GM12878 (cell line): ENCODE results near the gene DKC1. TPM values are rescaled to one million over a fixed set of nuclear protein-coding genes. Genes with fewer than 3 reads are reported as not detected.

ENCODE experiments used
- ATAC-seq: fragments of 200-7000 bp; cut with Tn5 transposase; 3 replicates; pipeline ENCODE4 v1.9.1; 2020; ENCODE audit warnings: mild to moderate bottlenecking, moderate library complexity
- BruUV-seq: library from RNA; stranded (reverse); fragments of 400-500 nt; replicated peaks from 2 replicates; lab custom pipeline; 2021; lab: Mats Ljungman, UMichigan
- CTCF ChIA-PET: fragments of 300-600 bp; sonication (Branson Sonifier 250); formaldehyde crosslinking; extraction: SDS; loops from one replicate; lab custom pipeline; 2021; ENCODE audit warnings: inconsistent platforms; lab: Yijun Ruan, JAX
- POLR2A ChIA-PET: fragments of 350-600 bp; formaldehyde crosslinking; extraction: SDS; loops from one replicate; lab custom pipeline; 2021; ENCODE audit warnings: inconsistent platforms; lab: Charles Lee
- RAD21 ChIA-PET: fragments of 300-600 bp; sonication (Branson Sonifier 250); formaldehyde crosslinking; loops from one replicate; lab custom pipeline; 2023; ENCODE audit warnings: antibody characterized with exemption; ENCODE audit not compliant: unreplicated experiment; lab: Charles Lee
- SMC1A ChIA-PET: fragments of 300-600 bp; sonication (Branson Sonifier 250); formaldehyde crosslinking; loops from one replicate; lab custom pipeline; 2023; ENCODE audit not compliant: unreplicated experiment, uncharacterized antibody; lab: Charles Lee
- DNase-seq: peaks from one replicate; pipeline ENCODE4 v3.0.0-alpha.2; 2011; ENCODE audit warnings: low read depth, low spot score
- FAIRE-seq: peaks from 3 replicates; lab custom pipeline; 2011; peaks lifted over from hg19 to GRCh38; lab: Jason Lieb, UNC
- H2AFZ ChIP-seq: 2 replicates; pipeline ENCODE4 v1.6.0; 2011; ENCODE audit warnings: low read depth, low read length, control low read depth; ENCODE audit not compliant: control insufficient read depth
- H3K27ac ChIP-seq: 2 replicates; pipeline ENCODE4 v1.5.1; 2011; ENCODE audit warnings: control low read depth; ENCODE audit not compliant: control insufficient read depth, insufficient read depth
- H3K27me3 ChIP-seq, 2 experiments: replicated peaks in 1 of 2; 2 replicates each; pipeline versions ENCODE4 v1.6.0 to v1.6.1; 2011; ENCODE audit warnings: low read length in 1 of 2; ENCODE audit not compliant: control insufficient read depth in 2 of 2, insufficient read depth in 2 of 2
- H3K36me3 ChIP-seq, 2 experiments: 2 replicates each; pipeline ENCODE4 v1.5.1; 2011; ENCODE audit warnings: low read length in 1 of 2; ENCODE audit not compliant: control insufficient read depth in 2 of 2, insufficient read depth in 2 of 2
- H3K4me1 ChIP-seq: 2 replicates; pipeline ENCODE4 v1.6.1; 2011; ENCODE audit warnings: mild to moderate bottlenecking, low read length, moderate library complexity, mixed read lengths; ENCODE audit not compliant: control insufficient read depth, insufficient read depth
- H3K4me2 ChIP-seq: 2 replicates; pipeline ENCODE4 v1.6.0; 2011; ENCODE audit warnings: control low read depth; ENCODE audit not compliant: control insufficient read depth, insufficient read depth
- H3K4me3 ChIP-seq: fragments of 200-600 bp; sonication (generic); 2 replicates; pipeline ENCODE4 v1.5.1; 2016
- H3K79me2 ChIP-seq: 2 replicates; pipeline ENCODE4 v1.6.0; 2011; ENCODE audit warnings: low read length; ENCODE audit not compliant: control insufficient read depth, insufficient read depth
- H3K9ac ChIP-seq: 2 replicates; pipeline ENCODE4 v1.8.0; 2011; ENCODE audit warnings: low read length, control low read depth, mixed read lengths; ENCODE audit not compliant: control insufficient read depth, insufficient read depth
- H3K9me3 ChIP-seq: replicated peaks from 3 replicates; pipeline ENCODE4 v1.5.1; 2011; ENCODE audit warnings: mild to moderate bottlenecking, low read length; ENCODE audit not compliant: control insufficient read depth, insufficient read depth
- H4K20me1 ChIP-seq: 2 replicates; pipeline ENCODE4 v1.6.0; 2011; ENCODE audit not compliant: control insufficient read depth, insufficient read depth
- CEBPB ChIP-seq, 2 experiments: fragments of 150-350 bp in 1 of 2; IDR thresholded peaks; 2 replicates each; pipeline ENCODE4 v1.6.1; 2012 to 2014; ENCODE audit warnings: low read depth in 2 of 2, low read length in 2 of 2, borderline replicate concordance in 1 of 2, inconsistent platforms in 1 of 2
- CTCF ChIP-seq, 3 experiments: IDR thresholded peaks in 2 of 3; conservative IDR thresholded peaks in 1 of 3; 2 replicates each; pipeline ENCODE4 v1.5.1; 2011; ENCODE audit warnings: low read depth in 3 of 3, low read length in 3 of 3, mild to moderate bottlenecking in 3 of 3, control low read depth in 2 of 3, moderate library complexity in 2 of 3, inconsistent platforms in 1 of 3, mixed read lengths in 1 of 3; ENCODE audit not compliant: control insufficient read depth in 2 of 3, insufficient read depth in 1 of 3; ENCODE audit errors: extremely low read depth in 1 of 3
- E2F4 ChIP-seq: IDR thresholded peaks from 2 replicates; pipeline ENCODE4 v1.6.1; 2012; ENCODE audit warnings: low read depth, low read length, improper control_type of control experiment
- EZH2 ChIP-seq: IDR thresholded peaks from 2 replicates; pipeline ENCODE4 v1.6.1; 2012; ENCODE audit warnings: low read depth, mild to moderate bottlenecking, control low read depth, inconsistent platforms, low read length, borderline replicate concordance; ENCODE audit not compliant: control insufficient read depth
- GABPA ChIP-seq: IDR thresholded peaks from 2 replicates; pipeline ENCODE4 v1.6.1; 2014; ENCODE audit warnings: antibody characterized with exemption, low read depth, mild to moderate bottlenecking, inconsistent platforms
- HCFC1 ChIP-seq: fragments of 150-350 bp; IDR thresholded peaks from 2 replicates; pipeline ENCODE4 v1.6.1; 2014; ENCODE audit warnings: low read length
- HDAC2 ChIP-seq: fragments of 200-600 bp; sonication (generic); IDR thresholded peaks from 2 replicates; pipeline ENCODE4 v1.6.1; 2017
- IRF4 ChIP-seq: IDR thresholded peaks from 2 replicates; pipeline ENCODE4 v1.6.1; 2011; ENCODE audit warnings: low read depth, low read length
- KDM1A ChIP-seq: fragments of 200-600 bp; sonication (generic); IDR thresholded peaks from 2 replicates; pipeline ENCODE4 v1.6.1; 2016; ENCODE audit warnings: borderline replicate concordance
- MTA2 ChIP-seq: fragments of 450-650 bp; IDR thresholded peaks from 2 replicates; pipeline ENCODE4 v1.6.1; 2016; ENCODE audit warnings: low read depth, mild to moderate bottlenecking, moderate library complexity
- NFIC ChIP-seq: IDR thresholded peaks from 2 replicates; pipeline ENCODE4 v1.6.1; 2012; ENCODE audit warnings: low read depth, mild to moderate bottlenecking, inconsistent platforms, low read length, moderate library complexity
- RAD21 ChIP-seq: IDR thresholded peaks from 2 replicates; pipeline ENCODE4 v1.6.1; 2011; ENCODE audit warnings: mild to moderate bottlenecking, low read depth, low read length, moderate library complexity; ENCODE audit not compliant: insufficient read depth
- RCOR1 ChIP-seq: conservative IDR thresholded peaks from 2 replicates; pipeline ENCODE4 v1.6.1; 2012; ENCODE audit warnings: low read depth, low read length, improper control_type of control experiment
- SIX5 ChIP-seq: IDR thresholded peaks from 2 replicates; pipeline ENCODE4 v1.6.1; 2011; ENCODE audit warnings: mild to moderate bottlenecking, low read depth, low read length, moderate library complexity; ENCODE audit not compliant: severe bottlenecking
- SMAD1 ChIP-seq: fragments of 450-650 bp; IDR thresholded peaks from 2 replicates; pipeline ENCODE4 v1.6.1; 2018; ENCODE audit warnings: mild to moderate bottlenecking, low read depth; ENCODE audit not compliant: partially characterized antibody
- SMARCA5 ChIP-seq: fragments of 450-650 bp; IDR thresholded peaks from 2 replicates; pipeline ENCODE4 v1.6.1; 2017; ENCODE audit warnings: mild to moderate bottlenecking
- SMC3 ChIP-seq: IDR thresholded peaks from 2 replicates; pipeline ENCODE4 v1.6.1; 2011; ENCODE audit warnings: low read length, improper control_type of control experiment, borderline replicate concordance
- TARDBP ChIP-seq: IDR thresholded peaks from 2 replicates; pipeline ENCODE4 v1.6.1; 2016; ENCODE audit warnings: borderline replicate concordance
- ZBED1 ChIP-seq: IDR thresholded peaks from 2 replicates; pipeline ENCODE4 v1.6.1; 2016; ENCODE audit warnings: borderline replicate concordance
- ZNF687 ChIP-seq: fragments of 450-650 bp; IDR thresholded peaks from 2 replicates; pipeline ENCODE4 v1.6.1; 2017; ENCODE audit warnings: mild to moderate bottlenecking, moderate library complexity
- ZSCAN29 ChIP-seq: fragments of 450-650 bp; IDR thresholded peaks from 2 replicates; pipeline ENCODE4 v1.6.1; 2017; ENCODE audit warnings: mild to moderate bottlenecking, moderate library complexity
- WGBS: methylation state at CpG from one replicate; pipeline ENCODE4 v1.1.6; 2016; ENCODE audit warnings: low lambda C conversion rate; ENCODE audit not compliant: insufficient replicate concordance, insufficient coverage; ENCODE audit errors: missing lambda C conversion rate; 5-methylcytosine and 5-hydroxymethylcytosine counted together
- in situ Hi-C: fragments of 300-500 bp; cut with MboI; formaldehyde crosslinking; loops from 9 replicates; pipeline ENCODE4 v1.14.3; 2018; ENCODE audit warnings: mixed read lengths
- intact Hi-C: fragments of 100-400 bp; cut with micrococcal nuclease; formaldehyde crosslinking; loops from one replicate; pipeline ENCODE4 v1.14.2; 2022; ENCODE audit not compliant: unreplicated experiment
- polyA plus RNA-seq, 11 experiments: library from polyadenylated mRNA; depleted of rRNA in 4 of 11; unstranded in 6 of 11; stranded (reverse) in 5 of 11; fragments of >200 nt; fragmentation: Nextera tagmentation in 4 of 11; fragmentation: Illumina TruSeq in 1 of 11; extraction: Ambion mirVana in 4 of 11; extraction: Trizol in 1 of 11; gene quantifications; 1 replicate in 1 of 11; 2 replicates in 10 of 11; pipeline versions ENCODE4 v1.2.1 to v1.2.3, GENCODE V29; 2011 to 2016; ENCODE audit warnings: inconsistent platforms in 2 of 11, missing spikeins in 2 of 11, low read depth in 1 of 11
- total RNA-seq, 4 experiments: library from RNA; depleted of rRNA in 3 of 4; stranded (reverse); fragments of >200 nt in 3 of 4; fragmentation: Illumina TruSeq in 1 of 4; extraction: Trizol in 1 of 4; gene quantifications; 2 replicates each; pipeline versions ENCODE4 v1.2.1 to v1.2.3, GENCODE V29; 2013 to 2021

DKC1 gene
- total and polyA plus RNA-seq, 10 of the 15 experiments (the other 5 are each of a cell fraction or from before 2014, with no cell fraction given): 70.1 to 159 (median 116) TPM

GRCh38 chrX:154714925-154715324 lies 47.7 kb upstream of the DKC1 start:
- Histone ChIP-seq H3K27ac (no peak overlapping the region), H3K4me3 (no peak overlapping the region), H3K36me3 (no peaks in the 10 kb centered on the region), H3K27me3 (no peaks in the 10 kb centered on the region), H3K4me2 (no peak overlapping the region), H3K79me2 (no peaks in the 10 kb centered on the region), H3K4me1 (peaks cover 37% of the 10 kb centered on the region), H3K9ac (no peak overlapping the region), H2AFZ (no peak overlapping the region), H3K9me3 (no peaks in the 10 kb centered on the region), H4K20me1 (no peaks in the 10 kb centered on the region)
- ChIA-PET CTCF (no interaction called here), RAD21 (no interaction called here), SMC1A (no interaction called here), POLR2A (no interaction called here)
- no TSS peak for BruUV-seq
- intact Hi-C loops: loop anchor here (5.0 kb wide), 1 partner anchor 127 kb away; no protein-coding TSS in a partner anchor
- DNase-seq (no peak), FAIRE-seq (peak; percentile 75), ATAC-seq (peak; percentile 78)
- in situ Hi-C loops: no loop called here
- WGBS: 0% methylated on average over 2 of the region's 2 CpGs
- TF ChIP-seq TARDBP (no peak), ZBED1 (no peak), SMAD1 (no peak), CTCF (IDR thresholded peaks at IDR 0.05 in 2 of 3, conservative IDR thresholded peaks at IDR 0.05 in 1 of 3; ENCODE audit: control insufficient read depth in 2 of 3, extremely low read depth in 1 of 3, insufficient read depth in 1 of 3, low read depth in 3 of 3, low read length in 3 of 3) (peak; percentile 78 to 93 (median 79)), ZNF687 (no peak), SMARCA5 (no peak), MTA2 (no peak), HDAC2 (no peak), CEBPB (IDR thresholded peaks at IDR 0.05; ENCODE audit: borderline replicate concordance in 1 of 2, low read depth in 2 of 2, low read length in 2 of 2) (no peak), EZH2 (no peak), IRF4 (no peak), SMC3 (peak; percentile 61; the same call in 1 of the 2 replicates), SIX5 (no peak), ZSCAN29 (no peak), NFIC (no peak), RAD21 (peak; percentile 86), HCFC1 (no peak), E2F4 (no peak), RCOR1 (no peak), KDM1A (no peak), GABPA (no peak)
